ENCODE results near the gene KIAA1671. TPM values are rescaled to one million over a fixed set of nuclear protein-coding genes. Genes with fewer than 3 reads are reported as not detected.

KIAA1671 gene
- total and polyA plus RNA-seq, 7 donors, result 6.3 to 34.2 (median 10.2) TPM

- peak in 3 of 4 donors; percentile 19 to 25 (median 23) for TF ChIP-seq POLR2AphosphoS5 (IDR thresholded peaks at IDR 0.05)
- no peak for TF ChIP-seq POLR2A (IDR thresholded peaks at IDR 0.05)
- peak in 1 of 4 donors; percentile 7 for TF ChIP-seq EP300 (IDR thresholded peaks at IDR 0.05)
- no peak for TF ChIP-seq CTCF (IDR thresholded peaks at IDR 0.05)
- WGBS, 2 donors, result 12 to 58% methylated on average over 4 of the region's 4 CpGs
- peak overlapping the region; percentile 37 to 71 (median 62) for H3K27ac ChIP-seq
- no peak overlapping the region for H3K4me3 ChIP-seq
- DNase-seq, result peak; percentile 68
- H3K4me1 ChIP-seq, result peaks cover 0 to 24% (median 13%) of the 10 kb centered on the region in 4 donors
- no peaks in the 10 kb centered on the region for H3K9me3 ChIP-seq
- intact Hi-C loops (cut with DNase I), result no loop called here
- H3K36me3 ChIP-seq, result no peaks in the 10 kb centered on the region
- H3K27me3 ChIP-seq, result no peaks in the 10 kb centered on the region
Measured at GRCh38 chr22:25134028-25134427, 181.5 kb downstream of the KIAA1671 start.

DNA sequence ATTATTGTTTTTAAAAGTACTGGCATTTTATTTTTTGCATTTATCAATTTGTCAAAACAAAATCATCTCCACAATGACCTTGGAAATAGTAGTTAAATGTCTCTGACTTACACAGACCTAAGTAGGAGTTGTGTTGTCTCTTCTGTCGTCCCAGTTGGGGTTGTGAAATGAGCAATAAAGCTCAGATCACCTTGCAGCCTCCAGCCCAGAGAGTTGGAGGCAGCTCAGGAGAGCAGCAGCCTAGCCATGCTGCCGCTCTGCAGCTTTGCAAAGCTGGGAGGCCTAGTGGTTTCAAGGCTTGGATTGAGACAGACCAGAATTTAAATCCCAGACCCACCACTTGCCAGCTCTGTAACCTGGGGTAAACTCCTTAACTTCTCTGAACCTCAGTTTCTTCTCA is 181.9 kb downstream of the KIAA1671 start:
- WGBS, 2 donors, result 19 to 59% methylated on average over 2 of the region's 2 CpGs
- peak overlapping the region; percentile 37 to 71 (median 62) for H3K27ac ChIP-seq

DNA sequence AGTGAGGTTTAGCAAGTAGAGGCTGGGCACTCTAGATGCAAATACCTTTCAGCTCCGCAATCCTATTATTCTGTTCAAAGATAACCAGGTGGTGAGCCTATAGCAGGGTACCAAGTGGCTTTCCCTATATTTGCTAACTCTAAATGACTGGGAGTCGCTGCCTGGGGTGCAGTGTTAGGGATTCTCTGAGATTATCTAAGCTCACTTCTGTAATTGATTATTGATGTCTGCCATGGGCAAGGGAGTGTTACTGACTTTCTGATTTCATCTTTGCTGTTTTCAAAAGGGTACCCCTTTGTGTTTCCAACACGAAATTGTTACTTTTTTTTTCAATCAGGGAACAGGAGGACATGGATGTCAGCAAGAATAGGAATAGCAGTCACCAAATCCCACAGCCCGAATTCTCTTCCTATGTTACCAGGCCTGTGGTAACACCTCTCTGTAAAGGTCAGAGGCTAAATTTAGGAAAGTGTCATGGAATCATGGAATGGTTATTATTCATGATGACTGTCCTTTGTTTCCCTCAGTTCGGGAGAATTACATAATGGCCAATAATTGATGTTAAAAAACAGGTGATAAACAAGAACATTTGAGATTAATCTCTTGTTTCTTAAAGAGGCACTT is 184.5 kb downstream of the KIAA1671 start:
- Histone ChIP-seq H3K36me3 (no peaks in the 10 kb centered on the region), H3K4me1 (peaks cover 0 to 29% (median 17%) of the 10 kb centered on the region in 4 donors), H3K9me3 (no peaks in the 10 kb centered on the region), H3K27me3 (no peaks in the 10 kb centered on the region), H3K4me3 (no peak overlapping the region), H3K27ac (peak overlapping the region in 2 of 4 donors; percentile 42 to 50)
- WGBS, 2 donors, result 73 to 83% methylated on average over 5 of the region's 5 CpGs
- intact Hi-C loops (cut with DNase I), result no loop called here
- no peak for TF ChIP-seq CTCF (IDR thresholded peaks at IDR 0.05)
- TF ChIP-seq POLR2AphosphoS5 (IDR thresholded peaks at IDR 0.05), result no peak
- TF ChIP-seq POLR2A (IDR thresholded peaks at IDR 0.05), result no peak
- no peak for DNase-seq

More for the DNA sequence above, 181.9 kb downstream of the KIAA1671 start:
- H3K4me3 ChIP-seq, result no peak overlapping the region
- TF ChIP-seq CTCF (IDR thresholded peaks at IDR 0.05) (no peak), EP300 (IDR thresholded peaks at IDR 0.05) (no peak), POLR2A (IDR thresholded peaks at IDR 0.05) (no peak), POLR2AphosphoS5 (IDR thresholded peaks at IDR 0.05) (no peak)
- H3K4me1 ChIP-seq, result peaks cover 0 to 28% (median 15%) of the 10 kb centered on the region in 4 donors
- DNase-seq, result no peak
- H3K27me3 ChIP-seq, result no peaks in the 10 kb centered on the region
- intact Hi-C loops (cut with DNase I), result no loop called here
- no peaks in the 10 kb centered on the region for H3K36me3 ChIP-seq
- no peaks in the 10 kb centered on the region for H3K9me3 ChIP-seq

DNA sequence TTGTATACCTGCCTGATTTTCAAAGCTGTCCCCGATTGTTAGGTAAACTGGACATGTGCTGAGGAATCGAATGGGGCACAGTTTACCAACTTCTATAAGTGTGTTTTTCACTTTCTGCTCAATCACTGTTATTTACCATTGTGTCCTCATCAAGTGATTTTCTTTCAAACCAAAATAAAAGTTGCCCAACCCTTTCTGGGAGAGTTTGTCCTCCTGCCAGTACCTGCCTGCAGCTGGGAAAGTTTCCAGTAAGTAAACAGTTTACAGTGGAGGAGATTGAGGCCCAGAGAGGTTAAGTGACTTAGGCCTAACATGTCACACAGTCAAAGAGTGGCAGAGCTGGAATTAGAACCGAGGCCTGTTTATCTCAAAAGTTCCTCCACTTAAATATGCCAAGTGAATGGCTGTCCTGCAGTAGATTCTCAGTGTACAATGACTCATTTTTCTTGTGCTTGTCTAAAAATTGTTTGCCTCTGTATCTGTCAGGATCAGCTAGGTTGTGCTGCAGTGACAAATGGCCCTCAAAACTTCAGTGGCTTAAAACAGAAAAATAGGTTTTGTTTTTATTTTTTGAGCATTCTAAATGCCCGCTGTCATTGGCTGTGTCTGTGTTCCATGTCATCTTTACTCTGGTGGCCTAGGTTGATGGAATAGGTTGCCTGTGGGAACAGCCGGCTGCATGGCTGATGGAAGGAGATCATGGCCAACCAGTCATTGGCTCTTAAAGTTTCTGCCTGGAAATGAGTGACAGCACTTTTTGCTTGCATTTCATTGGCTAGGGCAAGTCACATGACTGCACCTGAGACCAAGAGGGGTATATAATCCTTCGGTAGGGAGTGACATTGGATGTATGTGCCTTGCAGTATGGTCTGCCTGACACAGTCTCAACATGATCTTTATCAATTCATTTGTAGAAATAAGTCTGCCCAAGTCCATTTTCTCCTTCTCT is 185.3 kb downstream of the KIAA1671 start:
- Histone ChIP-seq H3K27ac (peak overlapping the region in 2 of 4 donors; percentile 42 to 50), H3K27me3 (no peaks in the 10 kb centered on the region), H3K36me3 (no peaks in the 10 kb centered on the region), H3K4me3 (no peak overlapping the region), H3K4me1 (peaks cover 0 to 29% (median 17%) of the 10 kb centered on the region in 4 donors), H3K9me3 (no peaks in the 10 kb centered on the region)
- no peak for TF ChIP-seq EP300 (IDR thresholded peaks at IDR 0.05)
- TF ChIP-seq CTCF (IDR thresholded peaks at IDR 0.05), result no peak
- TF ChIP-seq POLR2A (IDR thresholded peaks at IDR 0.05), result no peak
- no peak for TF ChIP-seq POLR2AphosphoS5 (IDR thresholded peaks at IDR 0.05)
- WGBS, 2 donors, result 56 to 77% methylated on average over 6 of the region's 6 CpGs
- DNase-seq, result peak; percentile 56
- intact Hi-C loops (cut with DNase I), result no loop called here
